ENCODE results near the gene APLP2.

The APLP2 gene

DNA sequence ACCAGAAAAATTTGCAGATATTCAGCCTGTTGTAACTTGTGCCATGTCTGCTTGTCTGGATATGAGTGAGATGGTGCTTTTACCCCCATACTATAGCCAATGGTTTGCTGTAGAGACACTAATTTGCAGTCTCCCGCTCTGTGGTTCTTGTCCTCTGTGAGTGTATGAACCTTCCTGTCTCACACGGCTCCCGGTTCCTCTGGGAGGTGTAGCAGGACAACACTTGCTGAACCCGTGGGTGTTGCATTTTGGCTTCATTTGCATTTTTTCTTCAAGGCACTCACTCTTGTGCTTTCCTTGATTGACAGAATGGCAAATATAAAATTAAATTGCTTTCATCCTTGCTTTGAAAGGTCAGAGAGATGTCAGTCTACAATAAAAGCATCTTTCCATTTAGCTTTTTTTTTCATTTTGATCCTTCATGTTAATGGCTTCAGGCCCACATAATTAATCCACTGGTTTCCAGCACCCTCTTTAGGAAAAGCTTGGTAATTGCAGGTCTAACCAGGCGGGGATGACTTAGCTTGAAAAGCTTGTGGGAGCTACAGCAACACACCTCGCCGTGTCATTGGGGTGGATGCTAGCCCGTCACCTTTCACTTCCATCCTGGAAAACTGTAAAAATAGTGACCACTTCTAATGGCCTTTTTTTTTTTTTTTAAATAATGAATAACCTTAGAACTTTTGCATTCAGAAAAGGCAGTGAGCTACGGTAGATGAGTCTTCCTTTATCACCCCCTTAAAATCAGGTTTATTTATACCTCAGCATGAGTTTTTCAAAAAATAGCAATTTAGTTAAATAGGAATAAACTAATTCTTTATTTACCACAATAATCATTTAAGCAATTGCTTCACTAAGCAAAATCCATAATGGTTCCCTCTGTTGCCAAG is 62.5 kb downstream of the APLP2 start:
- DNase-seq (ENCODE audit: low spot score), result no peak
- TF ChIP-seq, protein P1, sequence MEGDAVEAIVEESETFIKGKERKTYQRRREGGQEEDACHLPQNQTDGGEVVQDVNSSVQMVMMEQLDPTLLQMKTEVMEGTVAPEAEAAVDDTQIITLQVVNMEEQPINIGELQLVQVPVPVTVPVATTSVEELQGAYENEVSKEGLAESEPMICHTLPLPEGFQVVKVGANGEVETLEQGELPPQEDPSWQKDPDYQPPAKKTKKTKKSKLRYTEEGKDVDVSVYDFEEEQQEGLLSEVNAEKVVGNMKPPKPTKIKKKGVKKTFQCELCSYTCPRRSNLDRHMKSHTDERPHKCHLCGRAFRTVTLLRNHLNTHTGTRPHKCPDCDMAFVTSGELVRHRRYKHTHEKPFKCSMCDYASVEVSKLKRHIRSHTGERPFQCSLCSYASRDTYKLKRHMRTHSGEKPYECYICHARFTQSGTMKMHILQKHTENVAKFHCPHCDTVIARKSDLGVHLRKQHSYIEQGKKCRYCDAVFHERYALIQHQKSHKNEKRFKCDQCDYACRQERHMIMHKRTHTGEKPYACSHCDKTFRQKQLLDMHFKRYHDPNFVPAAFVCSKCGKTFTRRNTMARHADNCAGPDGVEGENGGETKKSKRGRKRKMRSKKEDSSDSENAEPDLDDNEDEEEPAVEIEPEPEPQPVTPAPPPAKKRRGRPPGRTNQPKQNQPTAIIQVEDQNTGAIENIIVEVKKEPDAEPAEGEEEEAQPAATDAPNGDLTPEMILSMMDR (IDR thresholded peaks at IDR 0.05), result peak; percentile 64
- Histone ChIP-seq H3K27ac (no peak overlapping the region), H3K4me3 (no peak overlapping the region)

DNA sequence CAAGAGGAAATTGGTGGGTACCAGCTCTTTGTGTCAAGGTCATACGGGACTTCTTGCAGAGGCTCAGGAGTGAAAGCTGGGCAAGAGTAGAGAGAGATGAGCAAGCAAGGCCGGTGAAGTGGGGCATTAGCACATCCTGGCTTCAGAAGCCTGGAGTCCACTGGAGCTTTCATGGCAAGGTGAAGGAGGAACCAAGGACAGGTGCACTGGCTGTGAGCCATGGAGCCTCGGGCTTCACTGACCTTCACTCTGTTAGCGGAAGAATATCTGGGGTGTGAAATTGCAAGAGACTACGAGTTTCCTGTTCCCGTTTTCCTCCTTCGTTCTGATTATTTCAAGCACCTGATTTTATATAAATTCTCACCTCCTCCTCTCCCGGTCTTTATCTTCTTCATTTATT is 64.0 kb downstream of the APLP2 start:
- no peak for DNase-seq (ENCODE audit: low spot score)
- TF ChIP-seq, protein P1 (IDR thresholded peaks at IDR 0.05), result no peak
- no peak overlapping the region for H3K27ac ChIP-seq
- no peak overlapping the region for H3K4me3 ChIP-seq

DNA sequence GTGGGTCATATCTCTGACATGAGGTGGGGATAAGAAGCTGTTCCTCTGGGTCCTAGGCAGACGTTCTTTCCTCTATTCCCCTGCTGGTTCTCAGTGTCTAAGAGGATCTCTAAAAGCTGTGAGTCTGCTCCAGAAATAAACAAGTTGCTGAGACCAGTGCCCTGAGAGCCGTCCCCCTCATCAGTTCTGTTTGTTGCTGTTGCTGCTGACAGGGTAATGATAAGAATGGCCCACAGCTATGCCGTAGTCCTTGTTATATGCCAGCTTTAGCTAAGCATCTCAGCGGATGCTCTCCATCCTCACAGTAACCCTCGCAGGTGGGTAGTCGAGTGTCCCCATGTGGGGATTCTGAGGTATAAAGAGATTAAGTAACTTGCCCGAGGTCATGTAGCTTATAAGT is 66.4 kb downstream of the APLP2 start:
- Histone ChIP-seq H3K27ac (no peak overlapping the region), H3K4me3 (no peak overlapping the region)
- DNase-seq (ENCODE audit: low spot score), result no peak
- TF ChIP-seq, protein P1 (IDR thresholded peaks at IDR 0.05), result no peak

DNA sequence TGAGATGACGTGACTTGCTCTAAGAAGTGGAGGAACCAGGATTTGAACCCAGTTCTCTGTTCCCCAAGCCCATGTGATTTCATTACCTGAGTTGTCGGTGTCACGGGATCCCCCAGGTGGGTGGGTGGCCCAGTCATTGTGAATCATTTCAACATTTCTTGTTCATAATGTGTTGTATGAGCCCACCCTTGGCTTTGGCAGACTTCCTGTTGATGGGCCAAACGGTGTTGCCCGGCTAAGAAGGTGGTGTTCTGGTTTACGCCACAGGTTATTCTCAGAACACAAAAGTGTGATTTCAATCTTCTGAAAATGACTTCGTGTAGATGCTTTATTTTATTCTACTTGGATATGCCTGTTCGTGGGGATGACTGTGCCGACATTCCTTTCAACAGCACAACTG is 68.3 kb downstream of the APLP2 start:
- no peak for DNase-seq (ENCODE audit: low spot score)
- TF ChIP-seq, protein P1 (IDR thresholded peaks at IDR 0.05), result no peak
- H3K4me3 ChIP-seq, result no peak overlapping the region
- H3K27ac ChIP-seq, result no peak overlapping the region

DNA sequence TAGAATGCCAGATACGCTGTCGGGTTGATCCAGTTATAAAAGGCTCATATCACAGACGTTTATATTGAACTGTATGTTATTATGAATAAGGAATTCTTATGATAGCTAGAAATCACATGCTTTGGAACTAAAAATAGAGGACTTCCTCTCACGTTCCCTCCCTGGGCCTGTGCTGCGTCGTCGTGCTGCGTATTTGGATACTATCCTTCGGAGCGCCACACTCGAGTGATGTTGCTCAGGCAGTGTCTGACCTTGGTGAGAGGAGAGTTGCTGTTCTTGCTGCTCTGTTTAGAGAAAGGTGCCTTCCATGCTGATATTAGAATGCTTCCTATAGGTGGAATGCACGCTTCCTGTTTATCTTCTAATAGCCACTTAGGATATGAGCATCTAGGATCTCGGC is 69.7 kb downstream of the APLP2 start:
- no peak for DNase-seq (ENCODE audit: low spot score)
- TF ChIP-seq, protein P1 (IDR thresholded peaks at IDR 0.05), result no peak
- H3K27ac ChIP-seq, result no peak overlapping the region
- no peak overlapping the region for H3K4me3 ChIP-seq

DNA sequence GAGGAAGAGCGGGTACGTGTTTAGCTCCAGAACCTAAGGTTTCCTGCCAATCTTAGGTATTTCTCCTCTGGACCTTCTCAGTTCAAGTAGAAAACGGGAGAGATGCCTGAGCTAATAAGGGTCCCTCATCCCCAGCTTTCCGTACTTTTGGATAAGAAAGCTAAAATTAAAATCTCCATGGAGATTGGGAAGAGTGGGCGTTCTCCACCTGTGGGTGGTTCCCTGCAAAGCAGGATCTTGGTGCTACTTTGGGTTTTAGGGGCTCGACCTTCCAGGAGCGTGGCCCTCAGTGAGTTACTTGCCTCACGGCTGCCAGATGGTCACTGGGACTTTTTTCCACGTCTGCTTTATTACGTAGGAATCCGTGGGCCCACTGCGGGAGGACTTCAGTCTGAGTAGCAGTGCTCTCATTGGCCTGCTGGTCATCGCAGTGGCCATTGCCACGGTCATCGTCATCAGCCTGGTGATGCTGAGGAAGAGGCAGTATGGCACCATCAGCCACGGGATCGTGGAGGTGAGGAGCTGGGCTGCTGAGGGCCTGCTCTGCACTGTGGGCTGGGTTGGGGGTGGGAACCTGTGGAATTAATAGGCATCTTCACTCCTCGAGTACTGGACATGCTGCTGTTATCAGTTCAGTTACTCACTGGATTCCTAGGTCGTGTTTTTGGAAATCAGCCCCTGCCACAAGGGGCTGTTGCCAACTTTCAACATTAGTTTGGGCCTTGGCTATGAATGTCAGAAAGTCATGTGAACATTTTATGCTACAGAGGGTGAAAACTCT is 72.1 kb downstream of the APLP2 start:
- Histone ChIP-seq H3K4me3 (no peak overlapping the region), H3K27ac (peak overlapping the region in 1 of 2 donors; percentile 54)
- DNase-seq (ENCODE audit: low spot score), result peak; percentile 59
- TF ChIP-seq, protein P1 (IDR thresholded peaks at IDR 0.05), result no peak
